ENCODE results near the gene FOXL2.

DNA sequence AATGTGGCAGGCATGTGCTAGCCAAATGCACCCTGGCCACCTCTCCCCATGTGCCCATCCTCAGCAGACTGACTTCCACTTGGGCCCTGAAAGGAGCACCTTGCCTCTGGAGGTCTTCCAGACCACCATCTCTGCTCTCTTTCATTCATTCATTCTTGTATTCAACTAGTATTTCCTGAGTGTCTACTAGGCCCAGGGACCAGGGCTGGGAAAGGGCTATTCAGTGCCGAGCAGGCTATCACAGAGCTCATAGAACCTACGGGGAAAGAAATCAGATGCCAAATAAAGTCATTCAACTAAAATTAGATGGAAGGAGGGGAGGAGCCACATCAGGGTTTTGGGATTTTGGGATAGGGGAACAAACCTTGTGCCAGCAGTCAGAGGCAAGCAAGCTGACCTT is 40.2 kb upstream of the FOXL2 start:
- TF ChIP-seq, protein P1, sequence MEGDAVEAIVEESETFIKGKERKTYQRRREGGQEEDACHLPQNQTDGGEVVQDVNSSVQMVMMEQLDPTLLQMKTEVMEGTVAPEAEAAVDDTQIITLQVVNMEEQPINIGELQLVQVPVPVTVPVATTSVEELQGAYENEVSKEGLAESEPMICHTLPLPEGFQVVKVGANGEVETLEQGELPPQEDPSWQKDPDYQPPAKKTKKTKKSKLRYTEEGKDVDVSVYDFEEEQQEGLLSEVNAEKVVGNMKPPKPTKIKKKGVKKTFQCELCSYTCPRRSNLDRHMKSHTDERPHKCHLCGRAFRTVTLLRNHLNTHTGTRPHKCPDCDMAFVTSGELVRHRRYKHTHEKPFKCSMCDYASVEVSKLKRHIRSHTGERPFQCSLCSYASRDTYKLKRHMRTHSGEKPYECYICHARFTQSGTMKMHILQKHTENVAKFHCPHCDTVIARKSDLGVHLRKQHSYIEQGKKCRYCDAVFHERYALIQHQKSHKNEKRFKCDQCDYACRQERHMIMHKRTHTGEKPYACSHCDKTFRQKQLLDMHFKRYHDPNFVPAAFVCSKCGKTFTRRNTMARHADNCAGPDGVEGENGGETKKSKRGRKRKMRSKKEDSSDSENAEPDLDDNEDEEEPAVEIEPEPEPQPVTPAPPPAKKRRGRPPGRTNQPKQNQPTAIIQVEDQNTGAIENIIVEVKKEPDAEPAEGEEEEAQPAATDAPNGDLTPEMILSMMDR (IDR thresholded peaks at IDR 0.05 in 8 of 11, conservative IDR thresholded peaks at IDR 0.05 in 3 of 11) = no peak
- TF ChIP-seq POLR2A (IDR thresholded peaks at IDR 0.05) = no peak

All from spleen (tissue), 7 donors.